ENCODE results near the gene PPIG.
"Not testable (repeated sequence)": the region's sequence is repeated elsewhere in the genome, so short reads cannot be mapped to it uniquely, and the experiment has no call there.

Gene PPIG

GRCh38 chr2:169584005-169584877, at the start of gene PPIG:
TSS of gene PPIG (plus strand) at chr2:169584351. CDS start at chr2:169604042, 19,691 bp downstream.
- DNase-seq (ENCODE audit: low read depth, low spot score) = peak; percentile 96

DNA sequence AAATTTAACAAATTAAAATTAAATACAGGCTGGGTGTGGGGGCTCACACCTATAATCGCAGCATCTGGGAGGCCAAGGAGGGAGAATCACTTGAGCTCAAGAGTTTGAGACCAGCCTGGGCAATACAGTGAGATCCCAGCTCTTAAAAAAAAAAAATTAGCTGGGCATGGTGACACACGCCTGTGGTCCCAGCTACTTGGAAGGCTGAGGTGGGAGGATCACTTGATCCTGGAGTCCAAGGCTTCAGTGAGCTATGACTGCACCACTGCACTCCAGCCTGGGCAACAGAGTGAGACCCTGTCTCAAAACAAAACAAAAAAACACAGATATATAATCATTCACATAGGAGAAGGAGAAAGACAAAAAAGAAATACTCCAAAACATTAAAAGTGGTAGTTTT, 44.7 kb upstream of the PPIG start:
- DNase-seq (ENCODE audit: low read depth, low spot score) = not testable (repeated sequence)

DNA sequence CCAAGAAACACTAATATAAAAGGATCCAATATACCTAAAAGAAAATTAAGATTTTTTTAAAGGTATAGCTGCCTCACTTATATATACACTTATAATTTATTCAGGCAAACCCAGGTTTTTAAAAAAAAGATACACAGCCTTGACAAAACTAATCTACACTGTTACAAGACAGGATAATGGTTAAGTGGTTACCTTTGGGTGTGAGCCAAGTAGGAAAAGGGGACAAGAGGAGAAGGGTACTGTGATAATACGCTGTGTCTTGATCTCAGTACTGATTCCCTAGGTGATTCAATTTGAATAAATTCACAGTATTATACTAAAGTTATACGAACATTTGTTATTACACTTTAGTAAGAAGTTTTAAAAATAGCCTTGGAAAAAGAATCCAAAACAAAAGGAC, 44.0 kb upstream of the PPIG start:
- DNase-seq (ENCODE audit: low read depth, low spot score) = no peak

GRCh38 chr2:169542433-169542832, 41.7 kb upstream of the PPIG start:
- no peak for DNase-seq (ENCODE audit: low read depth, low spot score)

DNA sequence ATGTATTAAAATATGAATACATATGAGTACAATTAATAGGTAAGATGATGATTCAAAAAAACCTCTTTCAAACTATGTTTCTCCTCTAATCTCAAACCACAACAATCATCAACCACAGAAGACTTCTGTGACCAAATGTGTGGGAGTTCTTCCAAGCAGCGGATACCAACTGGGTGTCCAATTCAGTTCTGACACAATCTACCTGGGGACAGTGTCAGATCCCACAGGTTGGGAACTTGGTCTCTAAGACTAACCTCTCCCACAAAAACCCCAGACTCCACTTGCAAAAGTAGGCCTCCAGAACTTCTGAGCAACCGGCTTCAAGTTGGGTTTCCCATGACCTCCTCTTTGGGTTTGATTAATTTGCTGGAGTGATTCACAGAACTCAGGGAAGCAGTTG, 37.4 kb upstream of the PPIG start:
- no peak for DNase-seq (ENCODE audit: low read depth, low spot score)

GRCh38 chr2:169561364-169561763, 22.8 kb upstream of the PPIG start:
- DNase-seq (ENCODE audit: low read depth, low spot score) = no peak

- not testable (repeated sequence) for DNase-seq (ENCODE audit: low read depth, low spot score)
These were observed 22.1 kb upstream of the PPIG start for GRCh38 chr2:169562084-169562483.

DNA sequence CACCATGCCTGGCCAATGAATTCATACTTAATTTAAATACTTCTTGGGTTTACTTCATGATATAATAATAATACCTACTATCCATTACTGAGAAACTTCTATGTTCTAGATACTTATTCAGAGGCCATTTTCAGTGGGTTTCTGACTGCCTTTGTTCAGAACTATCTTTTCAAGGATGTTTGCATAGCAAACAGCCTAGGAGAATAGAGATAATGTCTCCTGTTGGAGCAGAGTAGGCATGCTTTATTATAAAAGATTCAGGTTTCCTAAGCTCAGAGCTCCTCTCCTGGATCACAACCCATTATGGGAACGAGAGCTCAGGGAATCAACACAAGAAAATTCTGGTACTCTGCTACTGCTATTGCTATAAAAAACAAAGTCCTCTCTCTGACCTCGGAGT, 21.6 kb upstream of the PPIG start:
- no peak for DNase-seq (ENCODE audit: low read depth, low spot score)

DNA sequence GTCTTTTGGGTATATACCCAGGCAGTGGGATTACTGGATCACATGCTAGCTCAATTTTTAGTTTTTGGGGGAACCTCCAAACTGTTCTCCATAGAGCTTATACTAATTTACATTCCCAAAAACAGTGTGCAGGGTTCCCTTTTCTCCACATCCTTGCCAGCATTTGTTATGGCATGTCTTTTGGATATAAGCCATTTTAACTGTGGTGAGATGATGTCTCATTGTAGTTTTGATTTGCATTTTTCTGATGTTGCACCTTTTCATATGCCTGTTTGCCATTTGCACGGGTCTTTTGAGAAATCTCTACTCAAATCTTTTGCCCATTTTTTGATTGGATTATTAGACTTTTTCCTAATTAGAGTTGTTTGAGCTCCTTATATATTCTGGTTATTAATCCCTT, 18.5 kb upstream of the PPIG start:
- DNase-seq (ENCODE audit: low read depth, low spot score) = no peak

- no peak for DNase-seq (ENCODE audit: low read depth, low spot score)
These were observed 14.2 kb upstream of the PPIG start for GRCh38 chr2:169569948-169570347.

- DNase-seq (ENCODE audit: low read depth, low spot score) = not testable (repeated sequence)
These were observed 13.4 kb upstream of the PPIG start for GRCh38 chr2:169570752-169571151.

DNA sequence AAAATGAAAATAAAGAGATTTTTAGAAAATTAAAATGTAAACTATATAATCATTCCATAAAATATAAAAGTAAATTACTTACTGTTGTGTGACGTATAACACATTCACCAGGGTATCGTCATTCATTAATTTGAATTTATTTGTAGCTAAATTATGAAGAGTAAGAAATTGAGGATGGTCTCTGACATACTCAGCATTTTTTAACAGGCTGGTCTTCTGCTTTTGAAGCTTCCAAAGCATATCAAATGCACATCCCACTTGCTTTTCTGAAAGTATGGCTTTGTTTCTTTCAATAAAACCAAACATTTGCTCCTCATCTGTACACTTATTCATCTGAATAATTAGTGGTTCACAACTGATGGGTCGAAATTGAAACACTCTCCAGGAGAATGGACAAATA, 12.6 kb upstream of the PPIG start:
- DNase-seq (ENCODE audit: low read depth, low spot score) = no peak

GRCh38 chr2:169572189-169572588, 12.0 kb upstream of the PPIG start:
- DNase-seq (ENCODE audit: low read depth, low spot score) = no peak

- DNase-seq (ENCODE audit: low read depth, low spot score) = no peak
These were observed 11.4 kb upstream of the PPIG start for GRCh38 chr2:169572821-169573159.

DNA sequence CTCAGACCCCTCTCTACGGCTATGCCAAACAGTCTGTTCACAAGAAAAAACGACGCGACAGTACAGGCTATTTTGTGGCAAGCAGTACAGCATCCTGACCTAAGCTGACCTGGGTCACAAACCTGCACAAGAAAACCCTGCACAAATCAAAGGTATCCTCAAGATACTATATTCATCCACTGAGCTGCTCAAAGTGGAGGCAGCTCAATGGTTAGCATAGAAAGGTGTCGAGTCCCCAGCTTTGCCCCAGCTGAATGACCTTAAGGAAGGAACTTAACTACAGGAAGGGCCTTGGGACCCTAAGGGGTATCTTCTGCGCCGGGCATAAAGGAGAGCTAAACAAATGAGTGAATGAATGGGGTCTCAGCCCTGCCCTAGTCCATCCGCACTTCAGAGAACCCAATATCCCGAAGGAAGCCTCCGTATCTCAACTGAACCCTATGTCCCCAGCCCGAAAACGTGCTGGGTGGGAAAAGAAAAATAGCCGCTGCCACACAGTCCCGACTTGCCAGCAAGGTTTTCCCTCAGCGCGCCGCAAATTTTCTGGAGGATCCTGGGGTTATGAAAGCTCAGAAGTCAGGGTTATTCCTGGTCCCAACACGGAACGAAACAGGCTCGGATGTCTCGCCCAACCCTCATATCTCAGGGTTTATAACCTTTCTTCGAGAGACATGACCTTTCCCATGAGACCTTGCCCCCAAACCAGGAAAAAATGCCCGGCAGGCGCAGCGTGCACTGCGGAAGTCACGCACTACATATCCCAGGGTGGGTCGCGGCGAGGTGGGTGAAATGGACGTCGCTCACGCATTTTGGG, 10.8 kb upstream of the PPIG start, which contains the start of gene FASTKD1:
TSS of gene FASTKD1 (minus strand) at position 706 of the 814 bp plus-strand sequence. CDS start 1,836 bp downstream, outside the sequence.
- DNase-seq (ENCODE audit: low read depth, low spot score) = peak; percentile 93

GRCh38 chr2:169573974-169574299, 10.2 kb upstream of the PPIG start:
- no peak for DNase-seq (ENCODE audit: low read depth, low spot score)

DNA sequence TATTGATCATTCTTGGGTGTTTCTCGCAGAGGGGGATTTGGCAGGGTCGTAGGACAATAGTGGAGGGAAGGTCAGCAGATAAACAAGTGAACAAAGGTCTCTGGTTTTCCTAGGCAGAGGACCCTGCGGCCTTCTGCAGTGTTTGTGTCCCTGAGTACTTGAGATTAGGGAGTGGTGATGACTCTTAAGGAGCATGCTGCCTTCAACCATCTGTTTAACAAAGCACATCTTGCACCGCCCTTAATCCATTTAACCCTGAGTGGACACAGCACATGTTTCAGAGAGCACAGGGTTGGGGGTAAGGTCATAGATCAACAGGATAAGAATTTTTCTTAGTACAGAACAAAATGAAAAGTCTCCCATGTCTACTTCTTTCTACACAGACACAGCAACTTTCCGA, 9.6 kb upstream of the PPIG start:
- not testable (repeated sequence) for DNase-seq (ENCODE audit: low read depth, low spot score)

DNA sequence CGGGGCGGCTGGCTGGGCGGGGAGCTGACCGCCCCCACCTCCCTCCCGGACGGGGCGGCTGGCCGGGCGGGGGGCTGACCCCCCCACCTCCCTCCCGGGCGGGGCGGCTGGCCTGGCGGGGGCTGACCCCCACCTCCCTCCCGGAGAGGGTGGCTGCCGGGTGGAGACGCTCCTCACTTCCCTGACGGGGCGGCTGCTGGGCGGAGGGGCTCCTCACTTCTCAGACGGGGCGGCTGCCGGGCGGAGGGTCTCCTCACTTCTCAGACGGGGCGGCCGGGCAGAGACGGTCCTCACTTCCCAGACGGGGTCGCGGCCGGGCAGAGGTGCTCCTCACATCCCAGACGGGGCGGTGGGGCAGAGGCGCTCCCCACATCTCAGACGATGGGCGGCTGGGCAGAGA, 8.9 kb upstream of the PPIG start:
- DNase-seq (ENCODE audit: low read depth, low spot score) = not testable (repeated sequence)

- DNase-seq (ENCODE audit: low read depth, low spot score) = no peak
These were observed 5.1 kb upstream of the PPIG start for GRCh38 chr2:169579044-169579443.

DNA sequence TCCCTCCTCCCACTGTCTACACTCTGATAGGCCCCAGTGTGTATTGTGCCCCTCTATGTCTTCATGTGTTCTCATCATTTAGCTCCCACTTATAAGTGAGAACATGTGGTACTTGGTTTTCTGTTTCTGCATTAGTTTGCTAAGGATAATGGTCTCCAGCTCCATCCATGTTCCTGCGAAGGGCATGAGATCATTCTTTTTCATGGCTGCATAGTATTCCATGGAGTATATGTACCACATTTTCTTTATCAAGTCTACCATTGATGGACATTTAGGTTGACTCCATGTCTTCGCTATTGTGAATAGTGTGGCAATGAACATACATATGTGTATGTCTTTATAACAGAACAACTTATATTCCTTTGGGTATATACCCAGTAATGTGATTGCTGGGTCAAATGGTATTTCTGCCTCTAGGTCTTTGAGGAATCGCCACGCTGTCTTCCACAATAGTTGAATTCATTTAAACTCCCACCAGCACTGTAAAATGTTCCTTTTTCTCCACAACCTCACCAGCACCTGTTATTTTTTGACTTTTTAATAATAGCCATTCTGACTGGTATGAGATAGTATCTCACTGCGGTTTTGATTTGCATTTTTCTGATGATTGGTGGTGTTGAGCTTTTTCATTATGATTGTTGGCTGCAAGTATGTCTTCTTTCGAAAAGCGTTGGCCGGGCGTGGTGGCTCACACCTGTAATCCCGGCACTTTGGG, 1.4 kb upstream of the PPIG start:
- not testable (repeated sequence) for DNase-seq (ENCODE audit: low read depth, low spot score)

DNA sequence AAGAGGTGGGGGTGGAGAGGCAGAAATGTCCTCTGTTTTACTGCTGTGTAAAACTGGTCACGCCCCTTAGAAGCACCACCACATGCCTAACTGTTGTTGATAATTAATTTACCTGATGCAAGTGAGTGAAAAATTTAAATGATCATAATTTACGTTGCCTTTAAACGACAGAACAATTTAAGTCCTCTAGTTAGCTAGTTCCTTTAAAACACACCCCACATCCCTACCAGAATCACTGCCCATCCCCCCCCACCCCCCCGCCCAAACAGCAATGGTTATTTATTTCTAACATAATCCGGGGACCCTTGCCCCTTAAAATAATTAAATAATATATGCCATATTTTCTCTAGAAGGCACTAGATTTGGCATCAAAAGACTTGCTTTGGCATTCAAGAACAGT, 633 bp upstream of the PPIG start:
- DNase-seq (ENCODE audit: low read depth, low spot score) = no peak

- no peak for DNase-seq (ENCODE audit: low read depth, low spot score)
These were observed 1.5 kb downstream of the PPIG start for GRCh38 chr2:169585673-169586072.
